UCSD-AML1 (cell line): ENCODE data around the gene ASH1L.
"Not testable (repeated sequence)": the region's sequence is repeated elsewhere in the genome, so short reads cannot be mapped to it uniquely, and the experiment has no call there.

Source experiments
- DNase-seq: peaks from one replicate; lab custom pipeline; 2025; ENCODE audit not compliant: unreplicated experiment; lab: John Stamatoyannopoulos, UW

The ASH1L gene

DNA sequence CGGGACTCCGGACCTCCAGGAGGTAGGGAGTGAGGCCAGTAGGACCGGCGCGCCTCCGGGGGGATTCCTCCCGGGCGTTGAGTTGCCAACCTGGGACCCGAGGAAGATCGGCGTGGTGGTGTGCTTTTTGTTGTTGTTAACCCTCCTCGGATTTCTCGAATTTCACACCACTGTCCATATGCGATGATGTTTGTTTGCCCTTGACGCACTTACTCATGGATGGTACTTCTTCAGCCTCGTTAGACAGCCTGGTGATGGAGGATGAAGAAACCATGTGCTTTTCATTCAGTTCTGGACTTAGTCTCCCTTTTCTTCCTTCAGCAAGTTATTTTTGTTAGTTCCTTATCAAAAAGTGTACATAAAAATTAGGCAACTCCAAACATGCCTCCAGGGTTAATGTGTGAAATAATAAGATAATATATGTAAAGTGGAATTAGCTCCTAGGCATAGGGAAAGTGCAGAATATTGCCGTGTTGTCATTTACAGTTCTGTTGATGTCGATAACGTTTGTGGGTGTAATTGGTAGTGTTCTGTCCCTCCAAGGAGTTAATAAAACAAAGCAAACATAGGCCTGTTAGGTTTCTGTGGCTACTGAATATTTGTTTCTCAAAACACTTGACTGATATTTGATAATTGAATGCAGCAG, 897 bp upstream of the ASH1L start:
- DNase-seq: not testable (repeated sequence)

DNA sequence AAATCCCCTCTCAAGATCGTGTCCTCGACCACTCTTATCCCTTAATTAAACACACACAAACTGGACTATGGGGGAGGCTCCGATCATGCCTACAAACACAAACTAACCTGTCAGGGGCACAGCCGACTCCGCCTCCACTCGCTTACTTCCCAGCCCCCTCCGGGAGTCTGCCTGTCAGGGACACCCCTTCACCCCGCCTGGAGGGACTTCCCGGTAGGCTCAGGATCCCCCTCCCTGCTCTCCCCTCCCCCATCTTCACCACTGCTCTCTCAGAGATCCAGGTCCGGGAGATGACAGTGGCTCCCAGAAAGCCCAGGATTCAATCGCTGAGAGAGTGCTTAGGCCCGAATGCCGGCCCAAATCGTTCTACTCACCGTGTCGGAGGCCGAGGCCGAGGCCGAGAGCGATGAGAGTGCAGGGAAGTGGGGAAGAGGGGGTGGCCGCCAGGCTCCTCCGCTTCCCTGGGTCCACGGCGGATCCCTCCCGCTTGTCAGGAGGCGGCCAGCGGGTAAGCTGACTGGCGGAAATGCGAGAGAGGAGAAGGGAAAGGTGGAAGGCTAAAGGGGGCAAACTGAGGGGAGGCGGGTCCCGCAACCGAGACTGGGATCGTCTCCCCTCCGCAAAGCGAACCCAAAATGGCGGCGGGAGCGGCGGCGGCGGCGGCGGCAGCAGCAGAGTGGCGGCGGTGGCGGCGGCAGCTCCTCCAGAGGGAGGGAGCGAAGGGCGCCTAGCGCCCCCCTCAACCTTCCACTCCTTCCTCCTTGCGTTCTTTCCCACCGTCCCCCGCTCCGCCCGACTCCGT, 623 bp downstream of the ASH1L start:
- DNase-seq: not testable (repeated sequence)

DNA sequence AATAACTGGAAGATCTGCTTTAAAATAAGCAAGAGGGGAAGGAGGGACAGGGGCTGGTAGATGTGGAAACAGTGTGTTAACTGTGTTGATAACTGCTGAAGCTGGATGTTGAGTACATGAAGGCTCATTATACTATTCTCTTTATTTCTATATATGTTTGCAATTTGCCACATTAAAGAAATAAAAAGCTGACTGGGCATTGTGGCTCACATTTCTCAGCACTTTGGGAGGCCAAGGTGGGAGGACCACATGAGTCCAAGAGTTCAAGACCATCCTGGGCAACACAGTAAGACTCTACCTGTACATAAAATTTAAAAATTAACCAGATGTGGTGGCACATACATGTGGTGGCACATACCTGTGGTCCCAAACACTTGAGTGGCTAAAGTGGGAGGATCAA, 6.7 kb downstream of the ASH1L start:
- DNase-seq: no peak

DNA sequence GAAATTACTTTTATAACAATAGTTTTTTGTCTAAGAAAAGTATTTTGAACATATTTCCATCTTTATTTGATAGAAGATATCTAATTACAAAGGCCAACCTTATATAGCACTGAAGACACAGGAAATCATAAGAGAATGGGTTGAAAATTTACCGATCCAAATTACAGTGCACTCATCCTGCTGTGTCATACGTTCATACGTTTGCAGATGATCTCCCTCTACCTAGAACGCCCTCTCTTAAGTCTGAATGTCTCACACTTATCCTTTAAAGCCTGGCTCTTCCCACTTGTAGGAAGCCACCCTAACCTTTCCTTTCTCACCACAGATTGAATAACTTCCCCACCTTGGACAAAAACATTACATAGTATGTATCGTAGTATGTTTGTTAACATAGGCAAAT, 9.3 kb downstream of the ASH1L start:
- DNase-seq: no peak

DNA sequence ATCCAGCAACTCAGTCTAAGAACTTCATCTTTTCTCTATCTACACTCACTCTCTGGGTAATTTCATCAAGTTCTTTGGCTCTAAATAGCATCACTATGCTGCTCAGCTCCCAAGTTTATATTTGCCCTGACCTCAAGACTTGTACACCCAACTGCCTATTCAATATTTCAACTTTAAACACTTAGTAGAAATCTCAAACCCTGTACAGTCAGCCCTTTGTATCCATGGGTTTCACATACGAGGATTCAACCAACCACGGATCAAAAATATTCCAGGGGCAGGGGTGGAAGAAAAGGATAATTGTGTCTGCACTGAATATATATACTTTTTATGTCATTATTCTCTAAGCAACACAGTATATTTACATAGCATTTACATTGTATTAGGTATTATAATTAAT, 13.9 kb downstream of the ASH1L start:
- DNase-seq: no peak

DNA sequence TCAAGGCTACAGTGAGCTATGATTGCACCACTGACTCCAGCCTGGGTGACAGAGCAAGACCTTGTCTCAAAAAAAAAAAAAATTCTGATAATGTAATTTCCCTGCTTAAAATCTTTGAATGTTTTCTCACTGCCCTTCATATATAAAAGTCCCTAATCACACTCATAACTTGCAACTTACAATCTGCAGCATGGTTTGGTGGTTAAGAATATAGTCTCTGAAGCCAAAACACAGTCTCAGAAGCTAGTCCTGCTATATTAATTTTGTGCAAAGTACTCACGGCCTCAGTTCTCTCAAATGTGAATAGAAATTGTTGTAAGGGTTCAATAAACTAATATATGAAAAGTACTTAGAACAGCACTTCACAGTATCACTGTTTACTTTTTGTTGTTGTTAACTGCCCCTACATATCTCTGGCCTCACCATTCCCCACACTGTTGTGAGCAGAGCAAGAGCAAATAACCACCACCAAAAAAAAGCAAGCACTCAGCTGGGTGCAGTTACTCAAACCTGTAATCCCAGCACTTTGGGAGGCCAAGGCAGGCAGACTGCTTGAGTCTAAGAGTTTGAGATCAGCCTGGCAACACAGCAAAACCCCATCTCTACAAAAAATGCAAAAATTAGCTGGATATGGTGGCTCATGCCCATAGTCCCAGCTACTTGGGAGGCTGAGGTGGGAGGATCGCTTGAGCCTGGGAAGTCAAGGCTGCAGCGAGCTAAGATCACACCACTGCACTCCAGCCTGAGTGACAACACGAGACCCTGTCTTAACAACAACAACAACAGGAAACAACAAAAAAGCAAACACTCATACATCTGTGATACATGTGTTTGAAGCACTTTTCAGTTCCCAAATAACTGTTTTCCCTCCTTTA, 22.4 kb downstream of the ASH1L start:
- DNase-seq: no peak

DNA sequence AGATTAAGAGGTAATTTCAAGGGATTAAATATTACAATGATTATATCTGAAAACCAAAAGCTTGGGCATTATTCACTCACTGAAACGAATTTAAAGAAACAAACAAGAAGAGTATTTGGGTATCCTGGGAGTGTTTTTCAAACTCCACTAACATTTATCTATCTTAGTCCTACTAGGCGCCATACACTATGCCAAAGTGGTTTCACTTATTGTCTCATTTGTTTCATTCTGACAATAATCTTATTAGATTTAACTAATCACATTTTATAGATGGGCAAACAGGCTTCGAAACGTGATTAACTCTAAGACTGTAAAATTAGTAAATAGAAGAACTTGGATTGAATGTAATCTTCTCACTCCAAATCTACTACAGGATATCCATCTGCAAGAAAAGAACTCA, 25.4 kb downstream of the ASH1L start:
- DNase-seq: no peak

DNA sequence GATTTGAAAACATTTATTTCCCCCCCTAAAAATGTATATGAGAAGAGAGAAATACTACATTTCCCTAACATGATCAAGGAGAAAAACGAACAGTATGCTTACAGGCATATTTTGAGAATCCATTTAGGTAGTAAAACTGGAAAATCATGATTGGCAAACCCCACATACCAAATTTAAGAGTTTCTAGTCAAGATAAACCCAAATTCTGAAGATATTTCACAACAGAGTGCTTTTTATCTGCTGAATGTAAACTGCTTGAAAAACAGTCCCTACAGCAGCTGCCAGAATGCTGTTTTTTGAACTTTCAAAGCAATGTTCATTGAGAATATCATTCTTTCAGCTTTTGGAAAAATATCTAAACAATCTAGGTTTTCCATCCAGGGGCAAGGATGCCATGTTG, 31.0 kb downstream of the ASH1L start:
- no peak for DNase-seq

DNA sequence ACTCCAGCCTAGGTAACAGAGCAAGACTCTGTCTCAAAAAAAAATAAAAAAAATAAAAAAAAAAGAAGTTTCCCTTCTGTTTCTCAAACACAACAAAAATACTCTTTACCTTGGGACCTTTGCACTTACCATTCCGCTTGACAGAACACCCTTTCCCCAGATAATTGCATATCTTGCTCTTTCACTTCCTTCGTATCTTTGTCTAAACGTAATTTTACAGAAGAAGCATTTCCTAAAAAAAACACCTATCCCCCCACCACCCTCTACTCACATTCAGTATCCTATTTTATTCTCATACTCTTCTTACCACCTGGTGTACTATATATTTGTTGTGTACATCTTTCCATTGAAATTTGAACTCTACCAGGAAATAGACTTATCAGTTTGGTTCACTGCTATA, 32.7 kb downstream of the ASH1L start:
- no peak for DNase-seq

DNA sequence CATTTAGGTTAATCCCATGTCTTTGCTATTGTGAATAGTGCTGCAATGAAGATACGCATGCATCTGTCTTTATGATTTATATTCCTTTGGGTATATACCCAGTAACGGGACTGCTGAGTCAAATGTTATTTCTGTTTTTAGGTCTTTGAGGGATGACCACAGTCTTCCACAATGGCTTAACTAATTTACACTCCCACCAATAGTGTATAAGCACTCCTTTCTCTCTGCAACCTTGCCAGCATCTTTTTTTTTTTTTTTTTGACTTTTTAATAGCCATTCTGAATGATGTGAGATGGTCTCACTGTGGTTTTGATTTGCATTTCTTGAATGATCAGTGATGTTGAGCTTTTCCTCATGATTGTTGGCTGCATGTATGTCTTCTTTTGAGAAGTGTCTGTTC, 33.5 kb downstream of the ASH1L start:
- no peak for DNase-seq

DNA sequence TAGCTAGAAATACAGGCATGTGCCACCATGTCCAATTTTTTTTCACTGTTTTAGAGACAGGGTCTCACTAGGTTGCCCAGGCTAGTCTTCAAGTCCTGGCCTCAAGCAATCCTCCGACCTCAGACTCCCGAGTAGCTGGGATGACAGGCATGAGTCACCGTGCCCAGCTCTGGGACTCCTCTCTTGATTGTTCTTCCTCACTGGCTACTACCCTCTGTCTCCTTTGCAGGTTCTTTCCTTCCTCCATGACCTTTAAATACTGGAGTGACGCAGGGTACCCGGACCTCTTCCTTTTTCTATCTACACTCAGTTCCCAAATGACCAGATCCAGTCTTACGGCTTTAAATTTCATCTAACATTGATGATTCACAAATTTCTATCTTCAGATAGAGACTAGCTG, 34.9 kb downstream of the ASH1L start:
- DNase-seq: no peak

DNA sequence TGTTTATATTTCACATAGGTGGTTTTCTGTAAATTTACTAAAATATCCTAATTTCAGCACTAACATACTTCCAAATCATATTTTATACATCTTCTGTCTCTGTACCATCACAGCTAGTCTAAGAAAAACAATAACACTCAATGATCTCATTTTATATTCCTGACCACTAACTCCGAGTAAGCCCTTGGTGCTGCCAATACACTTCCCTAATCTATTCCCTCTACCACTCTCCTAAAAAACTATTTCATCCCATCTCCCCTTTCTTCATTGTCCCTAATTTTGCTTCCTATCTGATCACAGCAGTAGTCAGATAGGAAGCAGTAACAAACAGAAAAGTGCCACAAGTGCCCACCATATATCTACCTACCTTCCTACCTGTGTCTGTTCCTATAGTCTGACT, 36.2 kb downstream of the ASH1L start:
- no peak for DNase-seq

DNA sequence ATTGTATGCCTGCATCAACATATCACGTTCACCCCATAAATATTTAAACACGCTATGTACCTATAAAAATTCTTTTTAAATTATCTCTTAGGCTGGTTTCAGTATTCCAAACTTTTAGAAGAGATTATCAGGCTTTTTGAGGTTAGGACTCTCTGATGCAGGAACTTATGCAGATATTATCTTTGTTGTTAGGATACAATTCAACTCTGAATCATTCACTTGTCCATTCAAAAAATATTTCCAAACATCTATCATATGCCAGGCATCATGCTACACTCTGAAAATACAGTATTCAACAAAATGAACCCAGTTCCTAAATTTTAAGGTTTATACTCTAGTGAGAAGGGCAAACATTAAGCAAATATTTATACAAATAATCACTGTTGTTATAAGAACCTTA, 40.5 kb downstream of the ASH1L start:
- no peak for DNase-seq

DNA sequence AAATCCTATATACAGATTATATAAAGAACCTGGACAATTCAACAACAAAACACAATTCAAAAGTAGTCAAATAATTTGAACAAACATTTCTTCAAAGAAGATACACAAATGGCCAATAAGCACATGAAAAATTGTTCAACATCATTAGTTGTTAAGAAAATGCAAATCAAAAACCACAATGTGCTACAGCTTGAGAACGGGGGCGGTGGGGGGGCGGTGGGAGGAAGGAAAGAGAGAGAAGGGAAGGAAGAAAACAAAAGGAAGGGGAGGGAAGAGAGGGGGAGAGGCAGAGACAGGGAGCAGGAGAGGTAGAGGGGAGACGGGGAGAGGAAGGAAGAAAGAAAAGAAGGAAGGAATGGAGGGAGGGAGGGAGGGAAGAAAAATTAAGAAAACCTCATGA, 44.1 kb downstream of the ASH1L start:
- DNase-seq: no peak

DNA sequence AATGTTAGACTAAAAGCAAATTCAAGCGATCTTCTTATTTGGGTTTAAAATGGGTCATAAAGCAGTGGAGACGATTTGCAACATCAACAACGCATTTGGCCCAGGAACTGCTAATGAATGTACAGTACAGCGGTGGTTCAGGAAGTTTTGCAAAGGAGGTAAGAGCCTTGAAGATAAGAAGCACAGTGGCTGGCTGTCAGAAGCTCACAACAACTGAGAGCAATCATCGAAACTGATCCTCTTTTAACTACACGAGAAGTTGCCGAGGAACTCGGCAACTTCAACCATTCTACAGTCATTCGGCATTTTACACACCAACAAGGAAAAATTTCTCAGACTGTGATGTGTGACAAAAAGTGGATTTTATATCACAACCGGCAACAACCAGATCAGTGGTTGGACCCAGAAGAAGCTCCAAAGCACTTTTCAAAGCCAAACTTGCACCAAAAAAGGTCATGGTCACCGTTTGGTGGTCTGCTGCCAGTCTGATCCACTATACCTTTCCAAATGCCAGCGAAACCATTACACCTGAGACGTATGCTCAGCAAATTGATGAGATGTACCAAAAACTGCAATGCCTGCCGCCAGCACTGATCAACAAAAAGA, 47.9 kb downstream of the ASH1L start:
- no peak for DNase-seq

DNA sequence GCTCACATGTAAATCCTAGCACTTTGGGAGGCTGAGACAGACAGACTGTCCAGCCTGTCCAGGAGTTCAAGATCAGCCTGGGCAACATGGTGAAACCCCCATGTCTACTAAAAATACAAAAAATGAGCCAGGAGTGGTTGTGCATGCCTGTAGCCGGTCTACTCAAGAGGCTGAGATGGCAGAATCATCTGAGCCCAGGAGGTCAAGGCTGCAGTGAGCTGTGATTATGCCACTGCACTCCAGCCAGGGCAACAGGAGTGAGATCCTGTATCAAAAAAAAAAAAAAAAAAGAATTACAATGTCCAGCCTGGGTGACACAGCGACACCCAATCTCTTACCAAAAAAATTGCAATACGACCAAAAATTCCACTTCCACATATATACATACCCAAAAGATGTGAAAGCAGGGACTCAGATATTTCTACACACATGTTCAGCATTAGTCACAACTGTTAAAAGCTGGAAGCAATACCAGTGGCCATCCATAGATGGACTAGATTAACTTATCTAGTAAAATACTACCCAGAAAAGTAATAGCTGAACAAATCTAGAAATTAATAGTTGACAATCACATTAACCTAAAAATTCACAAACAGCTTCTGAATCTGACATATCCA, 49.2 kb downstream of the ASH1L start:
- DNase-seq: no peak

DNA sequence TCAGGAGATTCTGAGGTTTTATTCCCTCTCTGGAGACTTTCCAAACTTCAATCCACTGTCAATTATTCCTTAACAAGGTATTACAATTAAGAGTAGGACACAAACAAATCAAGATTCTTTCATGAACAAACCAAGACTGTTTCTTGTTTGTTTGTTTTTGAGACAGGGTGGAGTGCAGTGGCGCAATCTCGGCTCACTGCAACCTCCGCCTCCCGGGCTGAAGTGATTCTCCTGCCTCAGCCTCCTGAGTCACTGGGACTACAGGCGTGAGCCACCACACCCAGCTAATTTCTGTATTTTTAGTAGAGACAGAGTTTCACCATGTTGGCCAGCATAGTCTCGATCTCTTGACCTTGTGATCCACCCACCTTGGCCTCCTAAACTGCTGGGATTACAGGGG, 51.2 kb downstream of the ASH1L start:
- not testable (repeated sequence) for DNase-seq

DNA sequence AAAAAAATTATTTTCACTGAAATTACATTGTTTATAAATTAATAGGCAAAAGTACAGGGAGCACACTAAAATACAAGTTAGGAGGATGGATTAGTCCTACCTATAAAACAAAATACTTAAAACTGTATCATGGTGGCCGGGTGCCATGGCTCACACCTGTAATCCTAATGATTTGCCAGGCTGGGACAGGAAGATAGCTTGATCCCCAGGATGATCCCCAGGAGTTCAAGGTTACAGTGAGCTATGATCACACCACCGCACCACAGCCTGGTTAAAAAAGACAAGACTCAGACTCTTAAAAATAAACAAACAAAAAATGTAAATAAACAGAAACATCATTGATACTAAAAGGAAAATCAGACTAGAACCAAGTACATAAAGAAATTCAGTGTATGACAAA, 53.5 kb downstream of the ASH1L start:
- DNase-seq: no peak

DNA sequence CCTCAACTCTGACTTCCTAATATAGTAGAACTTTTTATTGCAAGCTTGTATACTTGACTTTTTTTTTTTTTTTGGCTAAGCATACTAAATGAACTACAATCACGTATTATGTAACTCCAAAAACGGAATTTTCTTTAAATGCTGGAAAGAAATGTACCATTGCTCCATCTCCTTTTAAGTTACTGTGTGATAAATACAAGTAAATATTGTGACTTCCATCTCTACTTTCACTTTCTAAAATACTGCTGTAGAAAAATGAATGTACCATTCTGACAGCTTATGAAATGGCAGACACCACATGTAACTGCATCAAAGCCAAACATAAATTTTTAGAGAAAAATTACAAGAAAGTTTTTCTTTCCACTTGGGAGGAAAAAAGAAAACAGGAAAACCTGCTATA, 54.7 kb downstream of the ASH1L start:
- no peak for DNase-seq

DNA sequence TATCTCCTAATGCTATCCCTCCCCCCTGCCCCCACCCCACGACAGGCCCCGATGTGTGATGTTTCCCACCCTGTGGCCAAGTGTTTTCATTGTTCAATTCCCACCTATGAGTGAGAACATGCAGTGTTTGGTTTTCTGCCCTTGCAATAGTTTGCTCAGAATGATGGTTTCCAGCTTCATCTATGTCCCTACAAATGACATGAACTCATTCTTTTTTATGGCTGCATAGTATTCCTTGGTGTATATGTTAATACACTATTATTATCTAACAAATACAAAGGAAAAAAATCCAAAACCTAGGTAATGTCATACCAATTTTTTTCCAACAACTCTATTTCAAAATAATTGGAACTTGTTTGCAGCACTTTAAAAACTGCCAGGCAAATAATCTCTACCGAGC, 56.6 kb downstream of the ASH1L start:
- DNase-seq: not testable (repeated sequence)

DNA sequence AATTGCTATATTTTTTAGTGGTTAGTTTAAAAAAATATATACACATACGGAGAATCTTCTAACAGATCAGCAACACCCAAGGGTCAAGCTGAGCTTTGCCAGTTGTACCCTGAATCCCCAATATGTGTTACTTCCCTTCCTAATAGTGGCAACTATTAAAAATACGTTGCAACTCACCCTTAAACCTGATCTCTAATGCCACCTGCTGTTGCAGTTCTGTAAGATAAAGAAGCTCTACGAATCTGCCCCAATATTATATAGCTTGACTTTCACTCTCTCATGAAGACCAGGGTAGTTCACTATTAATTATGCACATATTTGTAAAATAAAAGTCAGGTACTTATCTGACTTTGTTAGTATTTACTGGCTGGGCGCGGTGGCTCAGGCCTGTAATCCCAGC, 58.4 kb downstream of the ASH1L start:
- DNase-seq: no peak
